GM23338 (cell line): ENCODE results near the gene CACNA1H. TPM values are rescaled to one million over a fixed set of nuclear protein-coding genes. Genes with fewer than 3 reads are reported as not detected.

Source experiments
- ATAC-seq: fragments of 200-7000 bp; cut with Tn5 transposase; 3 replicates; pipeline ENCODE4 v1.9.1; 2020
- DNase-seq: peaks from one replicate; pipeline ENCODE4 v3.0.0-alpha.2; 2015; ENCODE audit warnings: low spot score
- H2AFZ ChIP-seq: fragments of 200-600 bp; sonication (generic); 2 replicates; pipeline ENCODE4 v1.8.0; 2016; ENCODE audit warnings: antibody characterized with exemption, mild to moderate bottlenecking, moderate library complexity
- H3F3A ChIP-seq: fragments of 200-600 bp; sonication (generic); replicated peaks from 2 replicates; pipeline ENCODE4 v1.8.0; 2017; ENCODE audit warnings: antibody characterized with exemption, mixed run types, low read depth
- H3K27ac ChIP-seq: fragments of 200-600 bp; sonication (generic); 2 replicates; pipeline ENCODE4 v1.6.1; 2016; ENCODE audit warnings: low read depth
- H3K27me3 ChIP-seq: fragments of 200-600 bp; sonication (generic); 2 replicates; pipeline ENCODE4 v1.8.0; 2016; ENCODE audit warnings: mild to moderate bottlenecking, mixed run types, moderate library complexity; ENCODE audit not compliant: insufficient read depth
- H3K36me3 ChIP-seq: fragments of 200-600 bp; sonication (generic); 2 replicates; pipeline ENCODE4 v1.8.0; 2016; ENCODE audit warnings: mild to moderate bottlenecking; ENCODE audit not compliant: insufficient read depth
- H3K4me1 ChIP-seq: fragments of 200-600 bp; sonication (generic); 2 replicates; pipeline ENCODE4 v1.8.0; 2016; ENCODE audit warnings: mild to moderate bottlenecking, moderate library complexity; ENCODE audit not compliant: insufficient read depth
- H3K4me2 ChIP-seq: fragments of 200-600 bp; sonication (generic); 2 replicates; pipeline ENCODE4 v1.7.1; 2017; ENCODE audit warnings: mixed run types
- H3K4me3 ChIP-seq: fragments of 200-600 bp; sonication (generic); 2 replicates; pipeline ENCODE4 v1.6.1; 2016; ENCODE audit warnings: mixed run types
- H3K79me2 ChIP-seq: fragments of 200-600 bp; sonication (generic); replicated peaks from 2 replicates; pipeline ENCODE4 v1.8.0; 2017; ENCODE audit warnings: mild to moderate bottlenecking; ENCODE audit not compliant: insufficient read depth
- H3K9me2 ChIP-seq: fragments of 200-600 bp; sonication (generic); 2 replicates; pipeline ENCODE4 v1.8.0; 2017; ENCODE audit not compliant: insufficient read depth
- H4K20me1 ChIP-seq: fragments of 200-600 bp; sonication (generic); replicated peaks from 2 replicates; pipeline ENCODE4 v1.8.0; 2017; ENCODE audit warnings: mild to moderate bottlenecking; ENCODE audit not compliant: insufficient read depth
- H3K27ac Mint-ChIP-seq: 2 replicates; pipeline ENCODE4 v1.8.0; 2020; ENCODE audit warnings: inconsistent platforms, mild to moderate bottlenecking, moderate library complexity, mixed read lengths
- H3K27me3 Mint-ChIP-seq: 3 replicates; pipeline ENCODE4 v1.8.0; 2022; ENCODE audit warnings: low read depth, mild to moderate bottlenecking, moderate library complexity, mixed read lengths, inconsistent platforms; ENCODE audit not compliant: insufficient read depth, poor library complexity
- H3K36me3 Mint-ChIP-seq: 3 replicates; pipeline ENCODE4 v1.8.0; 2021; ENCODE audit warnings: low read depth, mild to moderate bottlenecking, inconsistent platforms, moderate library complexity, mixed read lengths
- H3K4me1 Mint-ChIP-seq: 3 replicates; pipeline ENCODE4 v1.8.0; 2020; ENCODE audit warnings: mild to moderate bottlenecking, inconsistent platforms, mixed read lengths
- H3K4me3 Mint-ChIP-seq: 3 replicates; pipeline ENCODE4 v1.8.0; 2021; ENCODE audit warnings: moderate library complexity, mild to moderate bottlenecking, inconsistent platforms, mixed read lengths
- H3K9me3 Mint-ChIP-seq: 3 replicates; pipeline ENCODE4 v1.8.0; 2020; ENCODE audit warnings: moderate library complexity, mild to moderate bottlenecking, inconsistent platforms, mixed read lengths
- CREB1 ChIP-seq: fragments of 250-450 bp; sonication (Bioruptor Pico); IDR thresholded peaks from 2 replicates; pipeline ENCODE4 v1.5.0; 2020; ENCODE audit warnings: low read depth, mild to moderate bottlenecking, moderate library complexity
- CTCF ChIP-seq, 2 experiments: fragments of 200-600 bp in 1 of 2; sonication (generic) in 1 of 2; conservative IDR thresholded peaks; 2 replicates each; pipeline versions ENCODE4 v1.5.1 to v1.6.1; 2016 to 2017; ENCODE audit warnings: antibody characterized with exemption in 2 of 2, low read depth in 2 of 2, mild to moderate bottlenecking in 2 of 2, moderate library complexity in 1 of 2
- ETS1 ChIP-seq: IDR thresholded peaks from 2 replicates; pipeline ENCODE4 v1.6.1; 2016; ENCODE audit warnings: antibody characterized with exemption
- EZH2 ChIP-seq: fragments of 200-600 bp; sonication (generic); IDR thresholded peaks from one replicate; pipeline ENCODE4 v1.8.0; 2017; ENCODE audit warnings: antibody characterized with exemption, mild to moderate bottlenecking, low read depth; ENCODE audit not compliant: unreplicated experiment
- EZH2phosphoT487 ChIP-seq: fragments of 200-600 bp; sonication (generic); IDR thresholded peaks from one replicate; pipeline ENCODE4 v1.8.1; 2018; ENCODE audit warnings: antibody characterized with exemption; ENCODE audit not compliant: unreplicated experiment
- JUNB ChIP-seq: IDR thresholded peaks from one replicate; pipeline ENCODE4 v1.6.1; 2016; ENCODE audit warnings: antibody characterized with exemption; ENCODE audit not compliant: unreplicated experiment
- NANOG ChIP-seq: IDR thresholded peaks from 2 replicates; pipeline ENCODE4 v1.6.1; 2016; ENCODE audit warnings: antibody characterized with exemption, borderline replicate concordance
- POLR2AphosphoS5 ChIP-seq: IDR thresholded peaks from 2 replicates; pipeline ENCODE4 v1.6.1; 2016; ENCODE audit warnings: antibody characterized with exemption, low read depth
- REST ChIP-seq: IDR thresholded peaks from one replicate; pipeline ENCODE4 v1.6.1; 2018; ENCODE audit warnings: antibody characterized with exemption; ENCODE audit not compliant: unreplicated experiment
- STAT1 ChIP-seq: IDR thresholded peaks from one replicate; pipeline ENCODE4 v1.6.1; 2016; ENCODE audit warnings: antibody characterized with exemption; ENCODE audit not compliant: unreplicated experiment
- ZNF114 ChIP-seq: fragments of 250-450 bp; sonication (Bioruptor Pico); IDR thresholded peaks from 2 replicates; pipeline ENCODE4 v1.5.0; 2020; ENCODE audit warnings: mild to moderate bottlenecking, moderate library complexity
- ZNF331 ChIP-seq: fragments of 250-450 bp; sonication (Bioruptor Pico); IDR thresholded peaks from 2 replicates; pipeline ENCODE4 v1.5.0; 2020; ENCODE audit warnings: low read depth, mild to moderate bottlenecking, moderate library complexity
- ZNF462 ChIP-seq: fragments of 250-450 bp; sonication (Bioruptor Pico); IDR thresholded peaks from 2 replicates; pipeline ENCODE4 v1.5.0; 2020; ENCODE audit warnings: mild to moderate bottlenecking, moderate library complexity
- polyA plus RNA-seq: library from polyadenylated mRNA; unstranded; fragments of >200 nt; fragmentation: Nextera tagmentation; extraction: Ambion mirVana; gene quantifications from 2 replicates; pipeline ENCODE4 v1.2.1, GENCODE V29; 2016
- total RNA-seq: library from RNA; depleted of rRNA; stranded (reverse); fragments of >200 nt; shearing (Covaris generic); gene quantifications from 2 replicates; pipeline ENCODE4 v1.2.3, GENCODE V29; 2014

The CACNA1H gene
- total and polyA plus RNA-seq, 2 experiments from 2014 or later: 3.5 to 43.3 TPM

GRCh38 chr16:1158456-1159324 is 5.8 kb downstream of the CACNA1H start:
- Histone ChIP-seq H2AFZ (no peak overlapping the region), H4K20me1 (peaks cover 12% of the 10 kb centered on the region; the same call in 1 of the 2 replicates), H3K4me3 (no peak overlapping the region), H3K4me2 (no peak overlapping the region), H3K36me3 (no peaks in the 10 kb centered on the region), H3K27me3 (no peaks in the 10 kb centered on the region), H3K79me2 (peaks cover 44% of the 10 kb centered on the region), H3K9me2 (no peaks in the 10 kb centered on the region), H3K4me1 (peaks cover 7% of the 10 kb centered on the region; the same call in 1 of the 2 replicates), H3K27ac (no peak overlapping the region), H3F3A (no peaks in the 10 kb centered on the region)
- Mint-ChIP-seq H3K36me3 (no peaks in the 10 kb centered on the region), H3K4me3 (no peak overlapping the region), H3K4me1 (peaks cover 9% of the 10 kb centered on the region; the same call in 2 of the 3 replicates), H3K27me3 (peaks cover 8% of the 10 kb centered on the region), H3K27ac (no peak overlapping the region), H3K9me3 (no peaks in the 10 kb centered on the region)
- DNase-seq (peak; percentile 55), ATAC-seq (peak; percentile 26)
- TF ChIP-seq CTCF (conservative IDR thresholded peaks at IDR 0.05; ENCODE audit: low read depth in 2 of 2) (no peak), EZH2 (no peak), ETS1 (no peak), ZNF462 (CRISPR knock-in tag) (no peak), STAT1 (no peak), REST (no peak), ZNF331 (CRISPR knock-in tag) (no peak), ZNF114 (no peak), EZH2phosphoT487 (no peak), CREB1 (CRISPR knock-in tag) (no peak), NANOG (no peak), POLR2AphosphoS5 (no peak), JUNB (no peak)
